Astrocyte (in vitro differentiated cells and primary cell): ENCODE results near the gene PCP4.

Experiments
- CTCF ChIP-seq: IDR thresholded peaks from 2 replicates; pipeline ENCODE4 v1.5.1; 2011; ENCODE audit warnings: low read depth, mild to moderate bottlenecking, inconsistent platforms, low read length, moderate library complexity; ENCODE audit not compliant: insufficient read depth
- EZH2 ChIP-seq: IDR thresholded peaks from 2 replicates; pipeline ENCODE4 v1.6.1; 2012; ENCODE audit warnings: mild to moderate bottlenecking, low read length, inconsistent platforms; ENCODE audit not compliant: insufficient read depth

GRCh38 chr21:39956586-39956985 is 89.3 kb downstream of the PCP4 start:
- TF ChIP-seq CTCF (no peak), EZH2 (no peak)
